ENCODE measurements around the gene CCDC138. TPM values are rescaled to one million over a fixed set of nuclear protein-coding genes. Genes with fewer than 3 reads are reported as not detected.

The CCDC138 gene
- total RNA-seq, 4 donors from 2014 or later = 2.3 to 33.8 (median 4.6) TPM

DNA sequence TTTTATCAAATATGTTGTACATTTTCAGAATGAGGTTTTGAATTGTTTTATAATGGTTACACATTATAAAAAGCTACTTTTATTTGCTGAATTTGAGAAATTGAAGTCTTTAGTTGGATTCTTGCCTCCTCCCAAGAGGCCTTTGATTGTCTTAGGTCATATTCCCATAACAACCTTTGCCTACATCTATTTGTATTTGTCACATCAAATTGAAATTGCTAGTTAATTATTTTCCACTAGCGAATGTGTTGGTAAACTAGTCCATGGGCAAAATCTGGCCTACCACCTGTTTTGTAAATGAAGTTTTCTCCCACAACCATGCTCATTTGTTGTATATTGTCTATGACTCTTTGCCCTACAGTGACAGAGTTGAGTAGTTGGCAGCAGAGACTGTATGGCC is 60.4 kb downstream of the CCDC138 start:
- Histone ChIP-seq H3K4me3 (no peak overlapping the region), H3K4me1 (no peaks in the 10 kb centered on the region), H3K27ac (no peak overlapping the region), H3K27me3 (no peaks in the 10 kb centered on the region), H3K9me3 (no peaks in the 10 kb centered on the region), H3K36me3 (no peaks in the 10 kb centered on the region)
- no peak for DNase-seq
- TF ChIP-seq POLR2A (IDR thresholded peaks at IDR 0.05) = no peak
- TF ChIP-seq, protein P1, sequence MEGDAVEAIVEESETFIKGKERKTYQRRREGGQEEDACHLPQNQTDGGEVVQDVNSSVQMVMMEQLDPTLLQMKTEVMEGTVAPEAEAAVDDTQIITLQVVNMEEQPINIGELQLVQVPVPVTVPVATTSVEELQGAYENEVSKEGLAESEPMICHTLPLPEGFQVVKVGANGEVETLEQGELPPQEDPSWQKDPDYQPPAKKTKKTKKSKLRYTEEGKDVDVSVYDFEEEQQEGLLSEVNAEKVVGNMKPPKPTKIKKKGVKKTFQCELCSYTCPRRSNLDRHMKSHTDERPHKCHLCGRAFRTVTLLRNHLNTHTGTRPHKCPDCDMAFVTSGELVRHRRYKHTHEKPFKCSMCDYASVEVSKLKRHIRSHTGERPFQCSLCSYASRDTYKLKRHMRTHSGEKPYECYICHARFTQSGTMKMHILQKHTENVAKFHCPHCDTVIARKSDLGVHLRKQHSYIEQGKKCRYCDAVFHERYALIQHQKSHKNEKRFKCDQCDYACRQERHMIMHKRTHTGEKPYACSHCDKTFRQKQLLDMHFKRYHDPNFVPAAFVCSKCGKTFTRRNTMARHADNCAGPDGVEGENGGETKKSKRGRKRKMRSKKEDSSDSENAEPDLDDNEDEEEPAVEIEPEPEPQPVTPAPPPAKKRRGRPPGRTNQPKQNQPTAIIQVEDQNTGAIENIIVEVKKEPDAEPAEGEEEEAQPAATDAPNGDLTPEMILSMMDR (IDR thresholded peaks at IDR 0.05) = no peak

GRCh38 chr2:108852375-108852774 is 65.8 kb downstream of the CCDC138 start:
- DNase-seq = no peak
- no peaks in the 10 kb centered on the region for H3K27me3 ChIP-seq
- H3K36me3 ChIP-seq = no peaks in the 10 kb centered on the region
- no peak overlapping the region for H3K27ac ChIP-seq
- H3K4me1 ChIP-seq = no peaks in the 10 kb centered on the region
- H3K4me3 ChIP-seq = no peak overlapping the region
- no peaks in the 10 kb centered on the region for H3K9me3 ChIP-seq
- no peak for TF ChIP-seq POLR2A (IDR thresholded peaks at IDR 0.05)
- TF ChIP-seq, protein P1 (IDR thresholded peaks at IDR 0.05) = no peak

- H3K27me3 ChIP-seq = no peaks in the 10 kb centered on the region
- no peaks in the 10 kb centered on the region for H3K36me3 ChIP-seq
- no peaks in the 10 kb centered on the region for H3K4me1 ChIP-seq
- H3K4me3 ChIP-seq = no peak overlapping the region
- TF ChIP-seq, protein P1 (IDR thresholded peaks at IDR 0.05) = no peak
- TF ChIP-seq POLR2A (IDR thresholded peaks at IDR 0.05) = no peak
- DNase-seq = no peak
- H3K27ac ChIP-seq = no peak overlapping the region
- no peaks in the 10 kb centered on the region for H3K9me3 ChIP-seq
These were observed 66.8 kb downstream of the CCDC138 start for GRCh38 chr2:108853421-108853820.

DNA sequence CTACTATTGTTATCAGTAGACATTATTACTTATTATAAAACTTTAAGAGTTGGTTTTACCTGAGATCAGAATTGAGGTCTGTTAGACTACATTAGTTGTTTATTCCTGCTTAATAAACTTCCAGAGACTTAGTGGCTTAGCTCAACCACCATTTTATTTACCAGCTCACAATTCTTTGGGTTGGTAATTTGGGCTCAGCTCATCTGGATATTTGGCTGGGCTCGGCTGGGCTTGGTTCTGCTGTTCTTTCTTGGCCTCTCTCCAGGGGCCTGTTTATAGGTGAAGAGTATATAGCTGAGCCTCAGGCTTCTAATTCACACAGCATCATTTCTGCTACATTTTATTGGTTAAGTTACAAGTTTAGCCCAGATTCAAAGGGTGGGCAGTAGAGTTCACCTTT is 67.9 kb downstream of the CCDC138 start:
- TF ChIP-seq POLR2A (IDR thresholded peaks at IDR 0.05) = no peak
- TF ChIP-seq, protein P1 (IDR thresholded peaks at IDR 0.05) = no peak
- DNase-seq = no peak

DNA sequence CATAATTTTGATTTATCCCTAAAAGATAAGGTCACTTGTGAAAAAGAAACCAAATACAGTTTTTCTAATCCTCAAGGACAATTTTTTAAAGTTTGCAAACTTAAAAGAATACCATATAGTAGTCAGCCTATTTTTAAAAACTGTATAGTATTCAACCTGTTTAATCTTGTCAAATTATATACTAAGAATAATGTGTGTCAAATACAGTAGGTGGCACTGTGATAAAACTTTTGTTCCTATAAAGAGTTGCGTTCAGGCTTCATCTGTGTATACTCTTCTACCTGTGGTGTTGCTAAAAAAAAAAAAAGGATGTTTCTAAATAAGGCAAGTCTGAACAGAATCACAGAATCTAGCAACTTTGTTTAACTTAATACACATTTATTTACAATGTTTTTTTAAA is 68.6 kb downstream of the CCDC138 start:
- Histone ChIP-seq H3K27ac (no peak overlapping the region), H3K4me1 (no peaks in the 10 kb centered on the region), H3K4me3 (no peak overlapping the region), H3K9me3 (no peaks in the 10 kb centered on the region), H3K27me3 (no peaks in the 10 kb centered on the region), H3K36me3 (no peaks in the 10 kb centered on the region)
- TF ChIP-seq POLR2A (IDR thresholded peaks at IDR 0.05) = no peak
- TF ChIP-seq, protein P1 (IDR thresholded peaks at IDR 0.05) = peak in 4 of 6 experiments; percentile 11 to 55 (median 50)
- no peak for DNase-seq

More for the DNA sequence above, 67.9 kb downstream of the CCDC138 start:
- no peaks in the 10 kb centered on the region for H3K36me3 ChIP-seq
- no peak overlapping the region for H3K27ac ChIP-seq
- H3K4me3 ChIP-seq = no peak overlapping the region
- H3K4me1 ChIP-seq = no peaks in the 10 kb centered on the region
- no peaks in the 10 kb centered on the region for H3K9me3 ChIP-seq
- H3K27me3 ChIP-seq = no peaks in the 10 kb centered on the region

- no peak for DNase-seq
These were observed 72.3 kb downstream of the CCDC138 start for GRCh38 chr2:108858894-108859293.

More at GRCh38 chr2:108858894-108859293, 72.3 kb downstream of the CCDC138 start:
- no peaks in the 10 kb centered on the region for H3K9me3 ChIP-seq
- H3K27me3 ChIP-seq = no peaks in the 10 kb centered on the region
- no peak overlapping the region for H3K27ac ChIP-seq
- H3K4me3 ChIP-seq = no peak overlapping the region
- TF ChIP-seq, protein P1 (IDR thresholded peaks at IDR 0.05) = no peak
- no peak for TF ChIP-seq POLR2A (IDR thresholded peaks at IDR 0.05)
- no peaks in the 10 kb centered on the region for H3K4me1 ChIP-seq
- no peaks in the 10 kb centered on the region for H3K36me3 ChIP-seq

All from Peyer's patch (tissue), 4 donors.